Sigmoid colon (tissue), 7 donors: ENCODE measurements around the gene ABLIM2. TPM values are rescaled to one million over a fixed set of nuclear protein-coding genes. Genes with fewer than 3 reads are reported as not detected.

ENCODE experiments used
- DNase-seq: peaks from one replicate; pipeline ENCODE4 v3.0.0-alpha.2; 2019
- H3K27ac ChIP-seq, 4 donors: fragments of 200-600 bp; sonication (generic); one replicate each; pipeline ENCODE4 v1.5.1; 2016 to 2019; ENCODE audit warnings: mild to moderate bottlenecking in 1 of 4
- H3K27me3 ChIP-seq, 3 donors: fragments of 200-600 bp; sonication (generic); one replicate each; pipeline ENCODE4 v1.5.1; 2019; ENCODE audit warnings: mild to moderate bottlenecking in 1 of 3
- H3K36me3 ChIP-seq, 4 donors: fragments of 200-600 bp; sonication (generic); one replicate each; pipeline ENCODE4 v1.5.1; 2016 to 2019
- H3K4me1 ChIP-seq, 4 donors: fragments of 200-600 bp; sonication (generic); one replicate each; pipeline ENCODE4 v1.5.1; 2017 to 2019
- H3K4me3 ChIP-seq, 4 donors: fragments of 200-600 bp; sonication (generic); one replicate each; pipeline ENCODE4 v1.5.1; 2017 to 2019; ENCODE audit warnings: mild to moderate bottlenecking in 2 of 4, moderate library complexity in 1 of 4
- H3K9me3 ChIP-seq, 4 donors: fragments of 200-600 bp in 3 of 4; sonication (generic) in 3 of 4; one replicate each; pipeline versions ENCODE4 v1.5.1 to v1.6.1; 2013 to 2019
- CTCF ChIP-seq, 4 experiments: fragments of 450-650 bp in 3 of 4; fragments of 200-600 bp in 1 of 4; IDR thresholded peaks; one replicate each; pipeline ENCODE4 v1.5.1; 2016 to 2019; ENCODE audit warnings: antibody characterized with exemption in 4 of 4, mild to moderate bottlenecking in 3 of 4, moderate library complexity in 2 of 4
- EP300 ChIP-seq, 4 donors: sonication (generic); formaldehyde crosslinking; IDR thresholded peaks; one replicate each; pipeline ENCODE4 v1.6.1; 2017; ENCODE audit warnings: antibody characterized with exemption in 4 of 4
- POLR2A ChIP-seq, 2 donors: fragments of 450-650 bp; IDR thresholded peaks; one replicate each; pipeline ENCODE4 v1.6.1; 2016; ENCODE audit warnings: antibody characterized with exemption in 2 of 2, mild to moderate bottlenecking in 2 of 2, moderate library complexity in 2 of 2
- POLR2AphosphoS5 ChIP-seq, 4 donors: sonication (generic); formaldehyde crosslinking; IDR thresholded peaks; one replicate each; pipeline ENCODE4 v1.6.1; 2017; ENCODE audit warnings: antibody characterized with exemption in 4 of 4
- WGBS, 2 donors: extraction: QIAGEN DNeasy Blood & Tissue Kit; methylation state at CpG; one replicate each; pipeline ENCODE4 v1.1.7; 2013; 5-methylcytosine and 5-hydroxymethylcytosine counted together
- intact Hi-C: fragments of 100-400 bp; cut with DNase I; formaldehyde crosslinking; loops from one replicate; pipeline ENCODE4 v1.15.1; 2023
- polyA plus RNA-seq, 3 donors: library from polyadenylated mRNA; stranded (reverse); fragments of 200-250 nt; gene quantifications; one replicate each; pipeline ENCODE4 v1.2.3, GENCODE V29; 2013
- total RNA-seq, 4 donors: library from RNA; depleted of rRNA; stranded (reverse); fragments of >200 nt; gene quantifications; one replicate each; pipeline ENCODE4 v1.1.0, GENCODE V29; 2016
- donor health status: healthy with polysubstance abuse.
- donor health status: Bipolar disorder and iron deficiency.
- donor health status: healthy.

ABLIM2 gene
- total and polyA plus RNA-seq, 7 donors: 3.1 to 15.0 (median 7.4) TPM

GRCh38 chr4:7979652-7979968 lies 179.0 kb downstream of the ABLIM2 start:
- 47 to 62% methylated on average over 4 of the region's 4 CpGs for WGBS, 2 donors
- H3K36me3 ChIP-seq: no peaks in the 10 kb centered on the region
- H3K27me3 ChIP-seq: no peaks in the 10 kb centered on the region
- no peak for DNase-seq
- H3K4me3 ChIP-seq: no peak overlapping the region
- H3K4me1 ChIP-seq: peaks cover 0 to 25% (median 14%) of the 10 kb centered on the region in 4 donors
- H3K9me3 ChIP-seq: no peaks in the 10 kb centered on the region
- no peak overlapping the region for H3K27ac ChIP-seq
- TF ChIP-seq POLR2AphosphoS5 (IDR thresholded peaks at IDR 0.05) (no peak), CTCF (IDR thresholded peaks at IDR 0.05) (no peak), POLR2A (IDR thresholded peaks at IDR 0.05) (no peak), EP300 (IDR thresholded peaks at IDR 0.05) (no peak)
- intact Hi-C loops: no loop called here

- Histone ChIP-seq H3K36me3 (no peaks in the 10 kb centered on the region), H3K9me3 (no peaks in the 10 kb centered on the region), H3K27me3 (no peaks in the 10 kb centered on the region), H3K4me1 (peaks cover 0 to 26% (median 15%) of the 10 kb centered on the region in 4 donors), H3K4me3 (no peak overlapping the region), H3K27ac (peak overlapping the region in 3 of 4 donors; percentile 4 to 55 (median 17))
- intact Hi-C loops: no loop called here
- WGBS, 2 donors: 45 to 68% methylated on average over 17 of the region's 17 CpGs
- TF ChIP-seq CTCF (IDR thresholded peaks at IDR 0.05) (no peak), POLR2AphosphoS5 (IDR thresholded peaks at IDR 0.05) (no peak), POLR2A (IDR thresholded peaks at IDR 0.05) (no peak), EP300 (IDR thresholded peaks at IDR 0.05) (no peak)
- DNase-seq: no peak
These were observed 179.5 kb downstream of the ABLIM2 start for GRCh38 chr4:7978907-7979651.

GRCh38 chr4:7978489-7978888 lies 180.1 kb downstream of the ABLIM2 start:
- Histone ChIP-seq H3K9me3 (no peaks in the 10 kb centered on the region), H3K27me3 (no peaks in the 10 kb centered on the region), H3K4me1 (peaks cover 0 to 32% (median 21%) of the 10 kb centered on the region in 4 donors), H3K36me3 (no peaks in the 10 kb centered on the region), H3K4me3 (no peak overlapping the region), H3K27ac (peak overlapping the region; percentile 3 to 55 (median 10))
- intact Hi-C loops: no loop called here
- 17 to 51% methylated on average over 5 of the region's 5 CpGs for WGBS, 2 donors
- TF ChIP-seq POLR2AphosphoS5 (IDR thresholded peaks at IDR 0.05) (peak in 1 of 4 donors; percentile 48), CTCF (IDR thresholded peaks at IDR 0.05) (no peak)
- no peak for DNase-seq

DNA sequence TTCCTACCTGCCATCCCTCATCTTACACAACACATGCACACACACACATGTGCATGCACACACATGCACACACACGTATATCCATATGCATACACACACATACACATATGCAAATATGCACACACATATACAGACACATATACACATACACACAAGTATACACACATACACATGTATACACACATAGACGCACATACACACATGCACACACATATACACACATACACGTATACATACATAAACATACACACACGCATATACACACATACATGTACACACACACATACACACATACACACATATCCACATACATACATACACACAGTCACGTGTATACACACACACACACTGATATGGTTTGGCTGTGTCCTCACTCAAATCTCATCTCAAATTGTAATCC lies 182.0 kb downstream of the ABLIM2 start:
- TF ChIP-seq EP300 (IDR thresholded peaks at IDR 0.05) (no peak), POLR2A (IDR thresholded peaks at IDR 0.05) (no peak), CTCF (IDR thresholded peaks at IDR 0.05) (no peak), POLR2AphosphoS5 (IDR thresholded peaks at IDR 0.05) (no peak)
- Histone ChIP-seq H3K9me3 (no peaks in the 10 kb centered on the region), H3K27ac (no peak overlapping the region), H3K4me3 (no peak overlapping the region), H3K27me3 (no peaks in the 10 kb centered on the region), H3K36me3 (no peaks in the 10 kb centered on the region), H3K4me1 (peaks cover 0 to 38% (median 29%) of the 10 kb centered on the region in 4 donors)
- whole genome bisulfite sequencing, 2 donors: 94 to 96% methylated on average over 5 of the region's 5 CpGs
- DNase-seq: no peak
- intact Hi-C loops: no loop called here

- intact Hi-C loops: no loop called here
- 91 to 93% methylated on average over 7 of the region's 7 CpGs for WGBS, 2 donors
- H3K9me3 ChIP-seq: no peaks in the 10 kb centered on the region
- H3K27ac ChIP-seq: no peak overlapping the region
- no peak for DNase-seq
- H3K4me1 ChIP-seq: peaks cover 0 to 44% (median 29%) of the 10 kb centered on the region in 4 donors
- TF ChIP-seq EP300 (IDR thresholded peaks at IDR 0.05) (no peak), POLR2AphosphoS5 (IDR thresholded peaks at IDR 0.05) (no peak), CTCF (IDR thresholded peaks at IDR 0.05) (no peak), POLR2A (IDR thresholded peaks at IDR 0.05) (no peak)
- no peaks in the 10 kb centered on the region for H3K36me3 ChIP-seq
- H3K4me3 ChIP-seq: no peak overlapping the region
- H3K27me3 ChIP-seq: no peaks in the 10 kb centered on the region
These were observed 182.6 kb downstream of the ABLIM2 start for GRCh38 chr4:7976025-7976424.
